ENCODE results near the gene FARS2. TPM values are rescaled to one million over a fixed set of nuclear protein-coding genes. Genes with fewer than 3 reads are reported as not detected.

FARS2 gene
- polyA plus RNA-seq (2013): 6.2 and 6.3 TPM in 2 replicates

GRCh38 chr6:5260661-5261544 lies at the start of gene FARS2, which contains the start of gene LYRM4:
FARS2 (plus strand) TSS chr6:5261513.
LYRM4 (minus strand) TSS chr6:5260950; CDS start chr6:5260733, 217 bp downstream.
- Histone ChIP-seq H3K18ac (ENCODE audit: low read length) (peak within 1 kb of the TSS; percentile 87), H2BK12ac (ENCODE audit: low read length) (no peak within 1 kb of the TSS), H3K79me1 (ENCODE audit: low read length) (peaks cover 7% of the 10 kb centered on the region), H3K9ac (ENCODE audit: low read length) (peak within 1 kb of the TSS; percentile 98), H3K4ac (ENCODE audit: low read depth, low read length) (peak within 1 kb of the TSS; percentile 61), H4K12ac (ENCODE audit: low read depth, low read length) (peak within 1 kb of the TSS; percentile 70), H2AK5ac (ENCODE audit: low read length) (no peak within 1 kb of the TSS), H3K27me3 (ENCODE audit: insufficient read depth, low read length) (no peaks in the 10 kb centered on the region), H3K23ac (ENCODE audit: low read length) (no peak within 1 kb of the TSS), H3K4me3 (ENCODE audit: low read depth, low read length) (peak within 1 kb of the TSS; percentile 87), H2BK5ac (ENCODE audit: low read depth, low read length, poor library complexity) (peak within 1 kb of the TSS; percentile 95), H3K36me3 (ENCODE audit: control insufficient read depth in 1 of 2, insufficient read depth in 2 of 2, low read length in 2 of 2) (peaks cover 0 to 4% of the 10 kb centered on the region in 2 experiments), H3K9me3 (ENCODE audit: insufficient read depth, low read depth, low read length) (no peaks in the 10 kb centered on the region), H4K8ac (ENCODE audit: low read depth, low read length) (peak within 1 kb of the TSS; percentile 95), H3K79me2 (ENCODE audit: control insufficient read depth, insufficient read depth, low read length, poor library complexity) (peaks cover 5% of the 10 kb centered on the region), H2BK120ac (ENCODE audit: insufficient read depth, low read length, poor library complexity) (peak within 1 kb of the TSS; percentile 73), H3K4me2 (ENCODE audit: low read length) (peak within 1 kb of the TSS; percentile 95), H4K91ac (ENCODE audit: low read depth, low read length) (peak within 1 kb of the TSS; percentile 93), H3K14ac (ENCODE audit: low read length) (peak within 1 kb of the TSS; percentile 86), H3K4me1 (ENCODE audit: control insufficient read depth in 1 of 2, insufficient read depth in 2 of 2, low read length in 2 of 2) (peaks cover 0 to 8% of the 10 kb centered on the region in 2 experiments), H2AFZ (ENCODE audit: insufficient read depth, low read length, poor library complexity) (peak within 1 kb of the TSS; percentile 97), H3K27ac (ENCODE audit: low read depth, low read length) (peak within 1 kb of the TSS; percentile 87)
- WGBS (ENCODE audit: extremely low coverage, insufficient coverage, insufficient read length): no CpG with 5 or more reads among the region's 85 CpGs
- DNase-seq: peak; percentile 85 to 87

GRCh38 chr6:5213836-5214235 lies 47.5 kb upstream of the FARS2 start:
- Histone ChIP-seq H3K23ac (ENCODE audit: low read length) (no peak overlapping the region), H4K8ac (ENCODE audit: low read depth, low read length) (no peak overlapping the region), H2BK120ac (ENCODE audit: insufficient read depth, low read length, poor library complexity) (no peak overlapping the region), H3K79me2 (ENCODE audit: control insufficient read depth, insufficient read depth, low read length, poor library complexity) (no peaks in the 10 kb centered on the region), H3K18ac (ENCODE audit: low read length) (no peak overlapping the region), H2AFZ (ENCODE audit: insufficient read depth, low read length, poor library complexity) (no peak overlapping the region), H3K79me1 (ENCODE audit: low read length) (no peaks in the 10 kb centered on the region), H3K4me3 (ENCODE audit: low read depth, low read length) (no peak overlapping the region), H3K27me3 (ENCODE audit: insufficient read depth, low read length) (no peaks in the 10 kb centered on the region), H3K4ac (ENCODE audit: low read depth, low read length) (no peak overlapping the region), H3K9ac (ENCODE audit: low read length) (no peak overlapping the region), H2BK5ac (ENCODE audit: low read depth, low read length, poor library complexity) (no peak overlapping the region), H4K12ac (ENCODE audit: low read depth, low read length) (no peak overlapping the region), H3K14ac (ENCODE audit: low read length) (no peak overlapping the region), H3K4me1 (ENCODE audit: control insufficient read depth in 1 of 2, insufficient read depth in 2 of 2, low read length in 2 of 2) (peaks cover 5 to 6% of the 10 kb centered on the region in 2 experiments), H2AK5ac (ENCODE audit: low read length) (no peak overlapping the region), H3K4me2 (ENCODE audit: low read length) (no peak overlapping the region), H3K9me3 (ENCODE audit: insufficient read depth, low read depth, low read length) (no peaks in the 10 kb centered on the region), H3K27ac (ENCODE audit: low read depth, low read length) (no peak overlapping the region), H3K36me3 (ENCODE audit: control insufficient read depth in 1 of 2, insufficient read depth in 2 of 2, low read length in 2 of 2) (peaks cover 2 to 3% of the 10 kb centered on the region in 2 experiments), H2BK12ac (ENCODE audit: low read length) (no peak overlapping the region), H4K91ac (ENCODE audit: low read depth, low read length) (no peak overlapping the region)
- no CpG with 5 or more reads among the region's 8 CpGs for WGBS (ENCODE audit: extremely low coverage, insufficient coverage, insufficient read length)
- peak; percentile 44 to 69 for DNase-seq

- Histone ChIP-seq H3K9ac (ENCODE audit: low read length) (no peak overlapping the region), H4K8ac (ENCODE audit: low read depth, low read length) (no peak overlapping the region), H3K4ac (ENCODE audit: low read depth, low read length) (no peak overlapping the region), H2AFZ (ENCODE audit: insufficient read depth, low read length, poor library complexity) (no peak overlapping the region), H3K36me3 (ENCODE audit: control insufficient read depth in 1 of 2, insufficient read depth in 2 of 2, low read length in 2 of 2) (peaks cover 2 to 3% of the 10 kb centered on the region in 2 experiments), H4K12ac (ENCODE audit: low read depth, low read length) (no peak overlapping the region), H3K27me3 (ENCODE audit: insufficient read depth, low read length) (no peaks in the 10 kb centered on the region), H3K9me3 (ENCODE audit: insufficient read depth, low read depth, low read length) (no peaks in the 10 kb centered on the region), H3K79me2 (ENCODE audit: control insufficient read depth, insufficient read depth, low read length, poor library complexity) (no peaks in the 10 kb centered on the region), H3K27ac (ENCODE audit: low read depth, low read length) (no peak overlapping the region), H3K18ac (ENCODE audit: low read length) (no peak overlapping the region), H2BK12ac (ENCODE audit: low read length) (no peak overlapping the region), H3K79me1 (ENCODE audit: low read length) (no peaks in the 10 kb centered on the region), H3K4me1 (ENCODE audit: control insufficient read depth in 1 of 2, insufficient read depth in 2 of 2, low read length in 2 of 2) (peaks cover 5 to 6% of the 10 kb centered on the region in 2 experiments), H2BK120ac (ENCODE audit: insufficient read depth, low read length, poor library complexity) (no peak overlapping the region), H3K23ac (ENCODE audit: low read length) (no peak overlapping the region), H2BK5ac (ENCODE audit: low read depth, low read length, poor library complexity) (no peak overlapping the region), H4K91ac (ENCODE audit: low read depth, low read length) (no peak overlapping the region), H3K14ac (ENCODE audit: low read length) (no peak overlapping the region), H3K4me2 (ENCODE audit: low read length) (no peak overlapping the region), H2AK5ac (ENCODE audit: low read length) (no peak overlapping the region), H3K4me3 (ENCODE audit: low read depth, low read length) (no peak overlapping the region)
- WGBS (ENCODE audit: extremely low coverage, insufficient coverage, insufficient read length): no CpG with 5 or more reads among the region's 10 CpGs
- DNase-seq: peak; percentile 65 to 80
Observed at GRCh38 chr6:5214570-5215052, 46.7 kb upstream of the FARS2 start.

- no peak for DNase-seq
- Histone ChIP-seq H3K23ac (ENCODE audit: low read length) (no peak overlapping the region), H3K4me1 (ENCODE audit: control insufficient read depth in 1 of 2, insufficient read depth in 2 of 2, low read length in 2 of 2) (peaks cover 5 to 6% of the 10 kb centered on the region in 2 experiments), H2AFZ (ENCODE audit: insufficient read depth, low read length, poor library complexity) (no peak overlapping the region), H2BK12ac (ENCODE audit: low read length) (no peak overlapping the region), H2BK5ac (ENCODE audit: low read depth, low read length, poor library complexity) (no peak overlapping the region), H2BK120ac (ENCODE audit: insufficient read depth, low read length, poor library complexity) (no peak overlapping the region), H3K18ac (ENCODE audit: low read length) (no peak overlapping the region), H3K27me3 (ENCODE audit: insufficient read depth, low read length) (no peaks in the 10 kb centered on the region), H3K14ac (ENCODE audit: low read length) (no peak overlapping the region), H3K27ac (ENCODE audit: low read depth, low read length) (no peak overlapping the region), H3K36me3 (ENCODE audit: control insufficient read depth in 1 of 2, insufficient read depth in 2 of 2, low read length in 2 of 2) (peaks cover 2 to 3% of the 10 kb centered on the region in 2 experiments), H3K79me2 (ENCODE audit: control insufficient read depth, insufficient read depth, low read length, poor library complexity) (no peaks in the 10 kb centered on the region), H3K9ac (ENCODE audit: low read length) (no peak overlapping the region), H3K79me1 (ENCODE audit: low read length) (no peaks in the 10 kb centered on the region), H3K4ac (ENCODE audit: low read depth, low read length) (no peak overlapping the region), H4K91ac (ENCODE audit: low read depth, low read length) (no peak overlapping the region), H3K4me3 (ENCODE audit: low read depth, low read length) (no peak overlapping the region), H3K4me2 (ENCODE audit: low read length) (no peak overlapping the region), H2AK5ac (ENCODE audit: low read length) (no peak overlapping the region), H4K8ac (ENCODE audit: low read depth, low read length) (no peak overlapping the region), H3K9me3 (ENCODE audit: insufficient read depth, low read depth, low read length) (no peaks in the 10 kb centered on the region), H4K12ac (ENCODE audit: low read depth, low read length) (no peak overlapping the region)
- WGBS (ENCODE audit: extremely low coverage, insufficient coverage, insufficient read length): no CpG with 5 or more reads among the region's 2 CpGs
Observed at GRCh38 chr6:5215159-5215558, 46.2 kb upstream of the FARS2 start.
